ENCODE measurements around the gene SNX27.
"Not testable (repeated sequence)": the region's sequence is repeated elsewhere in the genome, so short reads cannot be mapped to it uniquely, and the experiment has no call there.

SNX27 gene

DNA sequence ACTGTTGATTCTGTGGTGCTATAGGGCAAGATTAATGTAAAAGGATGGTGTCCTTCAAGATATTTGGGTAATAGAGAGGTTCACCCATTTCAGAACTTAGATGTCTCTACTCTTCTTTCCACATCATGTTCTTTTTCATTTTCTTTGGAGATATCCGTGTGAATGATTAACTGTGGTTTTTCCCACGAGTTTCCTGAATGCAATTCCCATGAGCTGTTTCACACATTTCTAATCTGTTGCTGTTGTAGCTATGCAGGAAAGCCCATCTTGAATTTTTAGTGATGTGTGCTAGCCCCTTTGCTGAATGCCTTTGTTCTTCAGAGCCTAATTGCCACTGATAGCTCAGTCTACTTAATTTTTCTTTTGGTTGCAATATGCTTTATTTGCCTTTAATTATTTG, 27.6 kb downstream of the SNX27 start:
- DNase-seq (ENCODE audit: low read depth), result no peak

DNA sequence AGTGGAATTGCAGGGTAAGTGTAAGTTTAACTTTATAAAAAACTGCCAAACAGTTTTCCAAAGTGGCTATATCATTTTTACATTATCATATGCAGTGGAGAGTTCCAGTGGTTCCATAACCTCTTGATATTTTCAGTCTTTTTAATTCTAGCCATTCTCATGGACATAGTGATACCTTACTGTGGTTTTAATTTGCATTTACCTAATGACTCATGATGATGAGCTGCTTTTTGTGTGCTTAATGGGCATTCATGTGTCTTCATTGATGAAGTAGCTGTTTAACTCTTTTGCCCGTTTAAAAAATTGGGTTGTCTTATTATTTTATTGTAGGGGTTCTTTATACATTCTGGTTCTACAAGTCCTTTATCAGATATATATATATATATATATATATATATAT, 29.4 kb downstream of the SNX27 start:
- no peak for DNase-seq (ENCODE audit: low read depth)

DNA sequence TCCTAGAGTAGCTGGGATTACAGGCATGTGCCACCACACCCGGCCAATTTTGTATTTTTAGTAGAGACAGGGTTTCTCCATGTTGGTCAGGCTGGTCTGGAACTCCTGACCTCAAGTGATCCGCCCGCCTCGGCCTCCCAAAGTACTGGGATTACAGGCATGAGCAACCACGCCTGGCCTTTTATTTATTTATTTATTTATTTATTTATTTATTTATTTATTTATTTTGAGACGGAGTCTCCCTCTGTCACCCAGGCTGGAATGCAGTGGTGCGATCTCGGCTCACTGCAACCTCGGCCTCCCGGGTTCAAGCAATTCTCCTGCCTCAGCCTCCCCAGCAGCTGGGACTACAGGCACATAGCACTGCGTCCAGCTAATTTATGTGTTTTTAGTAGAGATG, 31.2 kb downstream of the SNX27 start:
- not testable (repeated sequence) for DNase-seq (ENCODE audit: low read depth)

DNA sequence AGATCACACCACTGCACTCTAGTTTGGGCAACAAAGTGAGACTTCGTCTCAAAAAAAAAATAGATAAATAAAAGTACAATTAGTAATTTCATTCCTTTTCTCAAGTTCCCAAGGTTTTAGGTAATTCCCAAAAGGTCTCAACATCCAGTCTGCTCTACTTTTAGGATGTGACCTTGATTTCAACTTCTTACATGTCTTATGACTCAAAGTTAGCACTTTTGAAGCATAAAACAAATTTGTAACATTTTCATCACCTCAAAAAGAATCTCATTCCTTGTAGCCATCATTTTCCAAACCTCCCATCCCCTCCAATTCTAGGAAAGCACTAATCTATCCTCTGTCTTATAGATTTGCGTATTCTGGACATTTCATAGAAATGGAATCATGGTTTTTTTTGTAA, 32.2 kb downstream of the SNX27 start:
- no peak for DNase-seq (ENCODE audit: low read depth)

DNA sequence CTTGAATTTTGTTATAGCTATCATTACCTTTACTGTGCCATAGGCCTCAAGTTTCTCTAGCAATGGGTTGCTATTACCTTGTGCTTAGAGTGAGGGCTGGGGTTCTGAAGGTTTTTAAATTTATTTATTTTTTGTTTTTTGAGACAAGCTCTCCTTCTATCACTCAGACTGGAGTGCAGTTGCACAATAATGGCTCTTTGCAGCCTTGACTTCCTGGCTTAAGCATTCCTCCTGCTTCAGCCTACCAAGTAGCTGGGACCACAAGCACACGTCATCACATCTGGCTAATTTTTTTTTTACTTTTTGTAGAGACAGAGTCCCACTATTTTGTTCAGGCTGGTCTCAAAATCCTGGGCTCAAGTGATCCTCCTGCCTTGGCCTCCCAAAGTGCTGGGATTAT, 41.5 kb downstream of the SNX27 start:
- peak; percentile 41 for DNase-seq (ENCODE audit: low read depth)

DNA sequence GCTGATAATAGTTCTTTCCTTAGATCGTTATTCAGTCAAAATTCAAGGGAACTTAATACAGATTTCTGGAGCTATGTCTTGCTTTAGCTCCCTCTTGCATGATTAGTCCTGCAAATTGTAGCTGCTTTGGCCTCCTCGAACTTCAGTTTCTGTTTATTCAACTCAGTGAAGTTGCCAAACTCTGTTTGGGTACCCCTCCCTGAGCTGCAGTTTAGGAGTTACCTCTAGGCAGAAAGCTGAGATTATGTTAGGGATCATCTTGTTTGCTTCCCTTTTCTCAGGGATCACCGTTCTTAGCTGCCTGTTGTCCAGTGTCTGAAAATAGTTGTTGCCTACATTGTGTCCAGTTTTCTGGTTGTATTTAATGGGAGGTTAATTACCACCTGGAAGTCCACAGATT, 43.5 kb downstream of the SNX27 start:
- DNase-seq (ENCODE audit: low read depth), result no peak

DNA sequence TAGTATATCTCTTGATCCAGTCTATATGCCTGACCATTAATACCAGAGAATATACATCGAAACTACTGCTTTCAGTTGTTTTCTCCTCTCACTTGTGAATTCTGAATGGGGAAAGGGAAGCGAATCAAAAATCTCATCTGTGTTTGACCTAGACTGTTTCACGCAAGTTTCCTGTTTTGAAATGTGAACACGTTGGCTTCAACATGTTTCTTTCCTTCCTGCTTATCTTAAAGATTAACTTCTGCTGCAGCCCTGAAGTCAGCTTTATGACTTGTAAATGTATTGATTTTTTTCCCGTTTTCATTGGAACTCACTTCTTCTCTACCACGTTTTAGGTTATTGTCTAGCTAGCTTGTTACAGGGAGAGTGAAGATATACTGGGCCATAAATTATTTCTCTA, 49.9 kb downstream of the SNX27 start:
- DNase-seq (ENCODE audit: low read depth), result no peak

DNA sequence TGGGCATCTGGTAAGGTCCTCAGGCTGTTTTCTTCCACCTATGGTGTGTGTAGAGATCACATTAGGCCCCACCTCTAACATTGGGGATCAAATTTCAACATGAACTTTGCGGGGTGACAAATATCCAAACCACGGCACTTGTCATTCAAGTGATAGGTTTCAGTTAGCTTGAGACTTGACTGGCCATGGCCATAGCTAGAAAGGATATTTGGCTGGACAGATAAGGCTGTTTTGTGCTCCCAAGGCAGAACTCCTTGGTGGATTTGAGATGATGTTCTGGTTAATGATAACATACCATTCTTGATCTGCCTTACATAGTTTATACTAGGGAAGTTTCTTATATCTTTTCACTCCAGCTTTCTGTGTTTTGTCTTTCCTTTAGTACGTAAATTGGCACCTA, 56.2 kb downstream of the SNX27 start:
- DNase-seq (ENCODE audit: low read depth), result no peak

DNA sequence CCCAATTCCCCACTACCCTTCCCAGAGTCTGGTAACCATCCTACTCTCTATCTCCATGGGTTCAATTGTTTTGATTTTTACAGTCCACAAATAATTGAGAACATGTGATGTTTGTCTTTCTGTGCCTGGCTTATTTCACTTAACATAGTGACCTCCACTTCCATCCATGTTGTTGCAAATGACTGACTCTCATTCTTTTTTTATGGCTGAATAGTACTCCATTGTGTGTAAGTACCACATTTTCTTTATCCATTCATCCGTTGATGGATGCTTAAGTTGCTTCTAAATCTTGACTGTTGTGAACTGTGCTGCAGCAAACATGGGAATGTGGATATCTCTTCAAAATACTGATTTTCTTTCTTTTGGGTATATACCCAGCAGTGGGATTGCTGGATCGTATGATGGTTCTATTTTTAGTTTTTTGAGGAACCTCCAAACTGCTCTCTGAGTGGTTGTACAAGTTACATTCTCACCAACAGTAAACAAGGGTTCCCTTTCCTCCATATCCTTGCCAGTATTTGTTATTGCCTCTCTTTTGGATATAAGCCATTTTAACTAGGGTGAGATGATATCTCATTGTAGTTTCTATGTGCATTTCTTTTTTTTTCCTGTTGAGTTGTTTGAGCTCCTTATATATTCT, 58.3 kb downstream of the SNX27 start:
- DNase-seq (ENCODE audit: low read depth), result not testable (repeated sequence)

DNA sequence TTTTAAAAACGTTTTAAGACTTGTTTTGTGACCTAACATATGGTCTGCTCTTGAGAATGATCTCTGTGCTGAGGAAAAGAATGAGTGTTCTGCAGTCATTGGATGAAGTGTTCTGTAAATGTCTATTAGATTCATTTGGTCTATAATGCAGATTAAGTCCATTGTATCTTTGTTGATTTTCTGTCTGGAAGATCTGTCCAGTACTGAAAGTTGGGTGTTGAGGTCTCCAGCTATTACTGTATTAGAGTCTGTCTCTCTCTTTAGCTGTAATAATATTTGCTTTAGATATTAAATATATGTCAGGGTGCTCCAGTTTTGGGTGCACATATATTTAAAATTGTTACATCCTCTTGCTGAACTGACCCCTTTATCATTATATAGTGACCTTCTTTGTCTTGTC, 61.6 kb downstream of the SNX27 start:
- DNase-seq (ENCODE audit: low read depth), result no peak

DNA sequence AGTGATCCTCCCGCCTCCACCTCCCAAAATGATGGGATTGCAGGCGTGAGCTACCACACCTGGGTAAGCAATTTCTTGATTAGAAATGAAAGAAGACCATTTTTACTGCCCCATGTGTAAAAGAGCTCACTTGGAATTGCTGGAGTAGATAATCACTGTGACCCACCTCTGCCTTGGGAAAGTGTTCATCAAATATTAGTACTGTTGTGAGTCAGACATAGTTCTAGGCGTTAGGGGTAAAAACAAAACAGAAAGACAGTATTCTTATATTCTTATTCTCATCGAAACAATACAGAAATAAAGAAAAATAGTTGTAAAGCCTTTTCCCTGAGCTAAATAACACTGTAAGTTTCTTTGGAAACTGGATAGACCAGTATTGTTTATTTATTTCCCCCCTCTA, 68.5 kb downstream of the SNX27 start:
- no peak for DNase-seq (ENCODE audit: low read depth)

DNA sequence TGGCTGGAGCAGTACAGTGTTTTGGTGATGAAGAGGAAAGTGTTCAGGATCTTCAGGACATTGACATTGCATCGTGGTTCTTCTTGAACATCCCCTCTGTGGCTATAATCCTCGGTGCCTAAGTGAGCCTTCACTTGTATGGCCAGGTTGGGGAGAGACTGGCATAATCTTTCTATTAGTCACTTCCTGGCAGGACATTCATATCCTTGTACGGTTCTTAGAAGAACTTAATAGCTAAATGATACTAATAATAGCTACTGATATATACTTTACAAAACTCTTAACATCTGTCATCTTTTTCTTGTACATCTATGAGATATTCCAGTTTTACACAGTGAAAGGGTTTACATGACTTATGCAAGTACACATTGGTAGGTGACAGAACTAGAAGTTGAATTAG, 69.0 kb downstream of the SNX27 start:
- peak; percentile 12 for DNase-seq (ENCODE audit: low read depth)

DNA sequence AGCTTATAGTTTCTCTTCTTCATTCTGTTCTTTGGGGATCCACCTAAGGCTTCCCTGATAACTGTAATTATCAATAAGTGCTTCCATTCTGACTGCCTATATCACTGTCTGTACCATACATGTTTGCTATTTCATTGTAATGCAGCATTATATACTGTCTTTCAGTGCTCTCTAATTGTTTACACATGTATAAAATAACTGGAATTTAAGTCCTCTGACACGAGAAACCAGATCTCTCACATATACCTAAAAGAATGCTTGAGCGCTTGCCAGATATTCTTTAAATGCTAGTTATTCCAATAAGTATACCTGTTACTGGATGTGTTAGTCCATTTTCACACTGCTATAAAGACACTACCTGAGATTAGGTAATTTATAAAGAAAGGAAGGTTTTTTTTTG, 70.1 kb downstream of the SNX27 start:
- DNase-seq (ENCODE audit: low read depth), result no peak

DNA sequence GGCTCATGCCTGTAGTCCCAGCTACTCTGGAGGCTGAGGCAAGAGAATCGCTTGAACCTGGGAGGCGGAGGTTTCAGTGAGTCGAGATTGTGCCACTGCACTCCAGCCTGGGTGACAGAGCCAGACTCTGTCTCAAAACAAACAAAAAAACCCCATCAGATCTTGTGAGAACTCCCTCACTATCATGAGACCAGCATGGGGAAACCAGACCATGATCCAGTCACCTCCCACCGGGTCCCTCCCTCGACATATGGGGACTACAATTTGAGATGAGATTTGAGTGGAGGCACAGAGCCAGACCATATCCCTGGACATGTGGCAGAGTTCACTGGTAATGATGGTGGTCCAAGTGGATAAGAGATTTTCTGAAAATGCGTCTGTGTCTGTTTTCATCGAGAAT, 71.1 kb downstream of the SNX27 start:
- not testable (repeated sequence) for DNase-seq (ENCODE audit: low read depth)

DNA sequence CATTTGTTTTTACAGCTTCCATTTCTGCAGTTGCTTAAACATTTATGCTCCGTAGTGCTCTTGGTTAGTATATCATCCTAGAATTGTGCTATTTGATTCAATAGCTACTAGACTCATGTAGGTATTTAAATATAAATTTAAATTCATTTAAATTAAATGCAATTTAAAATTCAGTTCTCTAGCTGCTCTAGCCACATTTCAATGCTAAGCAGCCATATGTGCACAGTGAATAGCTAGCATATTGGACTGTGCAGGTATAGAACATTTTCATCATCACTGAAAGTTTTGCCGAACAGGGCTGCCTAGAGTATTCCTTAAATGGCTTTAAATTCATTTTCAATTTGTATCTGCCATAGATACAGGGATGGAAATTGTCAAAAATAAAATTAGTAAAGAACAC, 72.3 kb downstream of the SNX27 start:
- DNase-seq (ENCODE audit: low read depth), result no peak

DNA sequence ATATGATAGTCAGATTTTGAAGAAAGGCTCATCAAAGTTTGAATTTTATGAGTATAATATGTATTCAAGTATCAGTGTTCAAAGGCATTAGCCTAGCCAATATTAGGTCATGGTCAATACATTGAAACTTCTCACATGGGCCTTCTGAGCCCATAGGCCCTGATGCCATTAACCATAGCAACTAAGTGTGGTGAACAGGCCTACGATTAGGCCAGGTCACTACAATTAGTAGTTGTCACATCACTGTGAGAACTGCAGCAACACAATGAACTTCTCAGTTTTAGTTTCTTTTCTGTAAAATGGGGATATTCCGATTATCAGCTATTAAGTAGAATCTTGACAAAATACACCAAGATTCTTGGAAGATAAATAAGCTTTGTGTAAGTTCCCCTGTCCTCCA, 74.7 kb downstream of the SNX27 start:
- DNase-seq (ENCODE audit: low read depth), result no peak

DNA sequence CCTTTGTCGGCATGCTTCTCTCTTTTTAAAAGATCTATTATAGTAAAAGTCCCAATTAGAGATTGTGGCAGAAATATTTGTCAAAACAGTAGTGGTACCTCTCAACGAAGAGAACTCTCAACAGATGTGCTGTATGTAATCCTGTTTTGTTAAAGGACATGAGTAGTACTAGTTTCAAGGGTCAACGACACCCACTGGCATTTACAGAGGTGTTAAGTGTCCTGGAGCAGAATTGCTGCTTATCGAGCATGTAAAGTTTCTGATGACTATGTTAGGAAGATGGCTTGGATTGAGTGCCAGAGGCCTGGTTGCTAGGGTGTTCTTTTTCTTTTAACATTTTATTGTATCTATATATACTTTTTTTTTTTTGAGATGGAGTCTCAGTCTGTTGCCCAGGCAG, 77.6 kb downstream of the SNX27 start:
- DNase-seq (ENCODE audit: low read depth), result no peak

DNA sequence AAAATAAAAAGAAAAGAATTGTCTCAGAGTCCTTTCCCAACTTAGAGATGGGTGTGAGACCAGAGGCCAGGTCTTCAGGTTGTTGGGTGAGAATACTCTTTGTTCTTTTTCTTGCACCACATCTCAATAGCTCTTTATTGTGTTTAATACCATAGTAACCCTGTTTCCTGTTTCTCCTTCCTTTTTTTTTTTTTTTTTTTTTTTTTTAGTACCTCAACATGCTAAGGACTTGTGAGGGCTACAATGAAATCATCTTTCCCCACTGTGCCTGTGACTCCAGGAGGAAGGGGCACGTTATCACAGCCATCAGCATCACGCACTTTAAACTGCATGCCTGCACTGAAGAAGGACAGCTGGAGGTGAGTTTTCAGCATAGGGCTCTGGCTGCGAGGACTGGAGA, 80.4 kb downstream of the SNX27 start:
- no peak for DNase-seq (ENCODE audit: low read depth)

DNA sequence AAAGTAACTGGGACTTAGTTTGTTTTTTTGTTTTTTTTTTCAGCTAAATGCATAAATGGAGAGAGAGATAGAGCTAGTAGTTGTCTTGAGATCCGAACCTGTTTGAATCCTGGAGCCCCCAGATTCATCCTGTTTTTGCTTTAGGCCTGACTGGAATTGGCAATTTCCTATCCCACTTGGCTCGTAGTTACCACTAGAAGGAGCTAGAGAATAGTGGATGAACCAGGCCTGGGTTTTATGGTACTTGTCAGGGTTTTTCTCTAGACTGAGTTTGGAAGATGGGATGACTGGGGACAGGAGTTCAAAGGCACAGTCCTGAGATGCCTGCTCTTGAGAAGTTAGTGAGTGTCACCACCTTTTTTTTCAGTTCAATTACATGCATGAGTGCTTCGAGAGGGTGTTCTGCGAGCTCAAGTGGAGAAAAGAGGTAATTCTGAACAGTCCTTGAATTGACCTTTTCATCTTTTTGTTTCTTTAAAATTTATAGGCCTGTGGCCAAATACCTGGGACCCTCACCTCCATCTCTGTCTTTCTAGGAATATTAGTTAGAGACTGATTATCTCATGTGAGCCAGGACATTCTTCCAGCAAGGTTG, 81.3 kb downstream of the SNX27 start:
- peak; percentile 24 for DNase-seq (ENCODE audit: low read depth)

DNA sequence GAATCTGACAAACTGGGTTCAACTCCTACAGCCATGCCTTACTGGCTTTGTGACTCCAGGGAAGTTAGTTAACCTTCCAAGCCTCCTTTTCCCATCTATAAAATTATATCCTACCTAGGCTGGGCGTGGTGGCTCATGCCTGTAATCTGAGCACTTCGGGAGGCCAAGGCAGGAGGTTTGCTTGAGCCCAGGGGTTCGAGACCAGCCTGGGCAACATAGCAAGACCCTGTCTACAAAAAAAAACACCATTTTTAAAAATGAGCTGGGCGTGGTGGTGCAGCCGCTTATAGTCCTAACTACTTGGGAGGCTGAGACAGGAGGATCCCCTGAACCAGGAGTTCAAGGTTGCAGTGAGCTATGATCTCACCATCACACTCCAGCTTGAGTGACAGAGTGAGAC, 89.7 kb downstream of the SNX27 start:
- no peak for DNase-seq (ENCODE audit: low read depth)

DNA sequence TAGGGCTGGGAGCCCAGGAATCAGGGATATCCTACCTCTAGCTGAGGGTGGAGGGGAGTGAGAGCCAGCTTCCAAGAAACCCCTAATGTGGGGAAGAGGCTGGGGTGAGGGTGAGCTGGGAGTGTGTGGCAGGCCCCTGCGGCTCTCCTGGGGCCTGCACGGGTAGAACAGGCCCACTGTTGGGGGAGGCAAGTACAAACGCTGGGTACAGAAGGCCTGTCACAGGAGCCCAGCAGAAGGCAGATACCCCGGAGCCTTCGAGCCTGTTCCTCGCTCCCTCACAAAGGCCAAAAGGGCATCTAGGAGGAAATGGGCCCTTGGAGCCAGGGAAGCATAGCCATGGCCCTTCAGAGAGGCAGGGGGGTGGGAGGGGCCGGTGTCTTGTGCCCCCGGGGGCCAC, 91.1 kb downstream of the SNX27 start:
- no peak for DNase-seq (ENCODE audit: low read depth)

DNA sequence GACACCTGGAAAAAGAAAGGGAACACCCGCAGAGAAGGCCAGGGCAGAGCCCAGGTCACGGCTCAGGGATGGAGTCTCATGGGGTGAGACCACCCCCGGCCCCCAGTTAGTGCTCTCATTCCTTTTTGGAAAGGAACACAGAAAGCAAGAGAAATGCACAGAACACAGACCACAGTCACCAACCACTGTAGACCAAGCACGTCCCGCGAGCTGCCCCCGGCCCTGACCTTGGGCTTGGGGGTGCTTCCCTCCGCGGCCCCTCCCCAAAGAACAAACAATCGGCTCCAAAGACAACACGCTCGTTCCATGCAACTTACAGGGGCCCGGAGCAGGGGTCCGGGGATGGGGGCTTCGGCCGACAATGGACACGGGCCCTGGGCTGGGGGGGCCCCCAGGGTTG, 92.0 kb downstream of the SNX27 start:
- DNase-seq (ENCODE audit: low read depth), result no peak

DNA sequence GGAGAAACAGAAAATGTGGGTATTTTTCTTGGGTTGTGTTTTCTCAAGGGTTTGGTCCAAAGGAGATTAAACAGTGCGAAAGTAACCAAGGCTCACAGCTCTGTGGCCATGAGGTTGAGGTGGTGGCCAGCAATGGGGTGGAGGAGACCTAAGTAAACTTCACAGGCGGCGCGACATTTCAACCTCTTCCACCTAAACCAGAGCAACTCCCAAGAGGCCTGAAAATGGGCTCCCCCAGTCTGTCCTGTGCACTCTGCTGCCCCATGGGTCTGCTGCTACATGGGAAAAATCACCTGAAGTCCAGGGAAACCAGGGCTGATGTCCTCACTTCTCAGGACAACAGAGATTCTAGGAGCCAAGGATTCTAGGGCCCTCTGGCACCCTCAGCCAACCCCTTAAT, 92.4 kb downstream of the SNX27 start:
- no peak for DNase-seq (ENCODE audit: low read depth)

DNA sequence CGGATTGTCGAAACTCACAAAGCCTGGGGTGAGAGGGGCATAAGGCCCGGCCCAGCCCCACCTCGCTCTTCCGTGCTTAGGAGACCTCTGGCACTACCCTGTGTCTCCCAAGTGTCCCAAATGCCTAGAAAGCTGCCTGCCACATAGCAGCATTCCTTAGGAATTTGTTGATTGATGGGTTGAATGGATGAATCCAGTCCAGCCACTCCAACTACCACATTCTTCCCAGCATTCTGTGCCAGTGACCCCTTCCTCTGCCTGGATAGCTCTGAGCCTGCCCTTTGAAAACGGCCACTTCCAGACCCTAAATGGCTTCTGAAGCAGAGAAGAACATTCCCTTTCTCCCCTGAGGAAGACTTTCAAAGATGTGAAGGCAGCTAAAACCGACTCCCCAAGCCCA, 93.3 kb downstream of the SNX27 start:
- DNase-seq (ENCODE audit: low read depth), result no peak

Data from stromal cell of bone marrow (primary cell).